SK-N-SH (cell line): ENCODE results near the gene PADI2.

Experiments used
- FOXJ3 ChIP-seq: sonication (generic); formaldehyde crosslinking; IDR thresholded peaks from 2 replicates; pipeline ENCODE4 v1.5.1; 2020; ENCODE audit warnings: mild to moderate bottlenecking, missing genetic modification reagents
- FOXM1 ChIP-seq: IDR thresholded peaks from 2 replicates; pipeline ENCODE4 v1.4.0; 2012; ENCODE audit warnings: low read depth, mild to moderate bottlenecking
- MXI1 ChIP-seq: IDR thresholded peaks from 2 replicates; pipeline ENCODE4 v1.6.1; 2012; ENCODE audit warnings: mild to moderate bottlenecking, low read depth, low read length, improper control_type of control experiment
- POLR2AphosphoS5 ChIP-seq: IDR thresholded peaks from 2 replicates; pipeline ENCODE4 v1.6.1; 2012; ENCODE audit warnings: low read depth, low read length
- RFX5 ChIP-seq: IDR thresholded peaks from 2 replicates; pipeline ENCODE4 v1.6.1; 2012; ENCODE audit warnings: mild to moderate bottlenecking, improper control_type of control experiment, low read length
- TEAD4 ChIP-seq: IDR thresholded peaks from 2 replicates; pipeline ENCODE4 v1.4.0; 2012; ENCODE audit warnings: mild to moderate bottlenecking, borderline replicate concordance; ENCODE audit not compliant: insufficient read depth
- YY1 ChIP-seq: IDR thresholded peaks from 2 replicates; pipeline ENCODE4 v1.4.0; 2012; ENCODE audit warnings: low read depth, mild to moderate bottlenecking
- TF ChIP-seq, protein P1 (sequence below): fragments of 200-600 bp; sonication (generic); IDR thresholded peaks from 2 replicates; pipeline ENCODE4 v1.6.1; 2017; ENCODE audit warnings: antibody characterized with exemption, mild to moderate bottlenecking, moderate library complexity
- TF ChIP-seq, protein P2 (sequence below): IDR thresholded peaks from 2 replicates; pipeline ENCODE4 v1.4.0; 2012; ENCODE audit warnings: low read depth, borderline replicate concordance

DNA sequence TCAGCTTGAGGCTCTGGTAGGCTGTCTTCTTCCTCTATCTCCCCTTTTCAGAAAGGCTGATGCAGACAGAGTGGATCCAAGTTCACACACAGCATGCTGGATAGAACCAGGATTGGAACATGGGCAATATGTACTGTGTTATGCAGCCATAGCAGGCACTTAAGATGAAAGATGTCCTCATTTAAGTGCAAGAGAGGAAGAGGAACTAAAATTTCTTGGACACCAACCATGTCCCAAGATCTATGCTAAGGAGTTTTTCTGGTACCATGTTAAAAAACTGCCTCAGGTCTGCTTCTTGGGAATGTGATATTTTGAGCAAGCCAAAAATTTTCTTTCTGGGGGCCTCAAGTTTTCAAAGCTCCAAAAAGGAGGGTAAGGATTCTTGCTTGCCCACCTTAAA, 66.6 kb downstream of the PADI2 start:
- TF ChIP-seq, protein P1, sequence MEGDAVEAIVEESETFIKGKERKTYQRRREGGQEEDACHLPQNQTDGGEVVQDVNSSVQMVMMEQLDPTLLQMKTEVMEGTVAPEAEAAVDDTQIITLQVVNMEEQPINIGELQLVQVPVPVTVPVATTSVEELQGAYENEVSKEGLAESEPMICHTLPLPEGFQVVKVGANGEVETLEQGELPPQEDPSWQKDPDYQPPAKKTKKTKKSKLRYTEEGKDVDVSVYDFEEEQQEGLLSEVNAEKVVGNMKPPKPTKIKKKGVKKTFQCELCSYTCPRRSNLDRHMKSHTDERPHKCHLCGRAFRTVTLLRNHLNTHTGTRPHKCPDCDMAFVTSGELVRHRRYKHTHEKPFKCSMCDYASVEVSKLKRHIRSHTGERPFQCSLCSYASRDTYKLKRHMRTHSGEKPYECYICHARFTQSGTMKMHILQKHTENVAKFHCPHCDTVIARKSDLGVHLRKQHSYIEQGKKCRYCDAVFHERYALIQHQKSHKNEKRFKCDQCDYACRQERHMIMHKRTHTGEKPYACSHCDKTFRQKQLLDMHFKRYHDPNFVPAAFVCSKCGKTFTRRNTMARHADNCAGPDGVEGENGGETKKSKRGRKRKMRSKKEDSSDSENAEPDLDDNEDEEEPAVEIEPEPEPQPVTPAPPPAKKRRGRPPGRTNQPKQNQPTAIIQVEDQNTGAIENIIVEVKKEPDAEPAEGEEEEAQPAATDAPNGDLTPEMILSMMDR, result no peak
- TF ChIP-seq POLR2AphosphoS5, result no peak
- no peak for TF ChIP-seq TEAD4
- no peak for TF ChIP-seq FOXM1
- TF ChIP-seq YY1, result no peak
- TF ChIP-seq MXI1, result no peak
- no peak for TF ChIP-seq FOXJ3 (CRISPR knock-in tag)
- no peak for TF ChIP-seq RFX5
- TF ChIP-seq, protein P2, sequence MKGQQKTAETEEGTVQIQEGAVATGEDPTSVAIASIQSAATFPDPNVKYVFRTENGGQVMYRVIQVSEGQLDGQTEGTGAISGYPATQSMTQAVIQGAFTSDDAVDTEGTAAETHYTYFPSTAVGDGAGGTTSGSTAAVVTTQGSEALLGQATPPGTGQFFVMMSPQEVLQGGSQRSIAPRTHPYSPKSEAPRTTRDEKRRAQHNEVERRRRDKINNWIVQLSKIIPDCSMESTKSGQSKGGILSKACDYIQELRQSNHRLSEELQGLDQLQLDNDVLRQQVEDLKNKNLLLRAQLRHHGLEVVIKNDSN, result no peak
